Endothelial cell (in vitro differentiated cells): ENCODE data around the gene LCN9. TPM values are rescaled to one million over a fixed set of nuclear protein-coding genes. Genes with fewer than 3 reads are reported as not detected.

Experiments
- DNase-seq: peaks from one replicate; pipeline ENCODE4 v3.0.0; 2021; ENCODE audit warnings: low spot score
- H3K27ac Mint-ChIP-seq: one replicate; pipeline ENCODE4 v1.8.0; 2021; ENCODE audit warnings: mixed read lengths, inconsistent platforms; ENCODE audit not compliant: unreplicated experiment
- H3K27me3 Mint-ChIP-seq: one replicate; pipeline ENCODE4 v1.8.0; 2021; ENCODE audit warnings: mild to moderate bottlenecking, moderate library complexity, mixed read lengths, inconsistent platforms; ENCODE audit not compliant: unreplicated experiment
- H3K36me3 Mint-ChIP-seq: one replicate; pipeline ENCODE4 v1.8.0; 2021; ENCODE audit warnings: mild to moderate bottlenecking, low read depth, mixed read lengths, inconsistent platforms; ENCODE audit not compliant: unreplicated experiment
- H3K4me1 Mint-ChIP-seq: one replicate; pipeline ENCODE4 v1.8.0; 2021; ENCODE audit warnings: mild to moderate bottlenecking, mixed read lengths, inconsistent platforms; ENCODE audit not compliant: unreplicated experiment
- H3K4me3 Mint-ChIP-seq: one replicate; pipeline ENCODE4 v1.8.0; 2021; ENCODE audit warnings: mild to moderate bottlenecking, mixed read lengths, inconsistent platforms; ENCODE audit not compliant: unreplicated experiment
- H3K9me3 Mint-ChIP-seq: one replicate; pipeline ENCODE4 v1.8.0; 2021; ENCODE audit warnings: mixed read lengths, inconsistent platforms; ENCODE audit not compliant: unreplicated experiment
- total RNA-seq: library from RNA; stranded (reverse); fragmentation: NEBNext Ultra II Directional; extraction: Animal tissue kit (Norgen Biotek cat#: 25700); gene quantifications from one replicate; pipeline ENCODE4 v1.2.1, GENCODE V29; 2021; ENCODE audit not compliant: unreplicated experiment
- TF ChIP-seq, protein P1 (sequence below): fragments of 200-600 bp; sonication (generic); IDR thresholded peaks from one replicate; pipeline ENCODE4 v1.5.0; 2021; ENCODE audit warnings: antibody characterized with exemption; ENCODE audit not compliant: unreplicated experiment

LCN9 gene
- total RNA-seq, 1 donor from 2014 or later: not detected

DNA sequence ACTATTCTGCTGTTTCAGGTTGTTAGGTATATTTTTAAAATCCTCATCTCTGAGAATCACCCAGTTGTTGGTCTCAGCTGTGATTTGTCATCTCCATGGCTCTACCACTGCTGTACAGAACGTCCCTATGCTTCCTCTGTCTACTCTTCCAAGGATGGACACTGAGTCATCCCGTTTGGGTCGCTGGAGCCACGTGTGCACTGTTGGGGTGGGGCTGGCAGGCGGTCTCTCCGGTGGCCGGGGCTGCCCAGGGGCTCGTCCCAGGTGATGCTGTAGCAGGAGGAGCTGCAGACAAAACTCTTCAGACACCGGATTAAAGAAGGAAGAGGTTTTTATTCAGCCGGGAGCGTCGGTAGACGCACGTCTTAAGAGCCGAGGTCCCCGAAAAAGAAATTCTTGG is 16.9 kb downstream of the LCN9 start:
- Mint-ChIP-seq H3K27me3 (peaks cover 15% of the 10 kb centered on the region), H3K4me1 (no peaks in the 10 kb centered on the region), H3K4me3 (no peak overlapping the region), H3K9me3 (no peaks in the 10 kb centered on the region), H3K36me3 (no peaks in the 10 kb centered on the region), H3K27ac (no peak overlapping the region)
- DNase-seq: no peak
- TF ChIP-seq, protein P1, sequence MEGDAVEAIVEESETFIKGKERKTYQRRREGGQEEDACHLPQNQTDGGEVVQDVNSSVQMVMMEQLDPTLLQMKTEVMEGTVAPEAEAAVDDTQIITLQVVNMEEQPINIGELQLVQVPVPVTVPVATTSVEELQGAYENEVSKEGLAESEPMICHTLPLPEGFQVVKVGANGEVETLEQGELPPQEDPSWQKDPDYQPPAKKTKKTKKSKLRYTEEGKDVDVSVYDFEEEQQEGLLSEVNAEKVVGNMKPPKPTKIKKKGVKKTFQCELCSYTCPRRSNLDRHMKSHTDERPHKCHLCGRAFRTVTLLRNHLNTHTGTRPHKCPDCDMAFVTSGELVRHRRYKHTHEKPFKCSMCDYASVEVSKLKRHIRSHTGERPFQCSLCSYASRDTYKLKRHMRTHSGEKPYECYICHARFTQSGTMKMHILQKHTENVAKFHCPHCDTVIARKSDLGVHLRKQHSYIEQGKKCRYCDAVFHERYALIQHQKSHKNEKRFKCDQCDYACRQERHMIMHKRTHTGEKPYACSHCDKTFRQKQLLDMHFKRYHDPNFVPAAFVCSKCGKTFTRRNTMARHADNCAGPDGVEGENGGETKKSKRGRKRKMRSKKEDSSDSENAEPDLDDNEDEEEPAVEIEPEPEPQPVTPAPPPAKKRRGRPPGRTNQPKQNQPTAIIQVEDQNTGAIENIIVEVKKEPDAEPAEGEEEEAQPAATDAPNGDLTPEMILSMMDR: no peak

- no peak overlapping the region for H3K4me3 Mint-ChIP-seq
- no peaks in the 10 kb centered on the region for H3K9me3 Mint-ChIP-seq
- no peaks in the 10 kb centered on the region for H3K4me1 Mint-ChIP-seq
- no peak overlapping the region for H3K27ac Mint-ChIP-seq
- TF ChIP-seq, protein P1: no peak
- DNase-seq: no peak
- no peaks in the 10 kb centered on the region for H3K36me3 Mint-ChIP-seq
- H3K27me3 Mint-ChIP-seq: peaks cover 15% of the 10 kb centered on the region
These were observed 18.1 kb downstream of the LCN9 start for GRCh38 chr9:135681161-135681560.

- no peaks in the 10 kb centered on the region for H3K4me1 Mint-ChIP-seq
- no peaks in the 10 kb centered on the region for H3K9me3 Mint-ChIP-seq
- TF ChIP-seq, protein P1: no peak
- no peak for DNase-seq
- H3K36me3 Mint-ChIP-seq: no peaks in the 10 kb centered on the region
- no peak overlapping the region for H3K4me3 Mint-ChIP-seq
- no peak overlapping the region for H3K27ac Mint-ChIP-seq
- peaks cover 11% of the 10 kb centered on the region for H3K27me3 Mint-ChIP-seq
These were observed 20.4 kb downstream of the LCN9 start for GRCh38 chr9:135683401-135684034.

- peaks cover 9% of the 10 kb centered on the region for H3K27me3 Mint-ChIP-seq
- no peak overlapping the region for H3K27ac Mint-ChIP-seq
- no peak for DNase-seq
- no peaks in the 10 kb centered on the region for H3K4me1 Mint-ChIP-seq
- H3K9me3 Mint-ChIP-seq: no peaks in the 10 kb centered on the region
- no peak overlapping the region for H3K4me3 Mint-ChIP-seq
- no peaks in the 10 kb centered on the region for H3K36me3 Mint-ChIP-seq
- TF ChIP-seq, protein P1: no peak
These were observed 21.6 kb downstream of the LCN9 start for GRCh38 chr9:135684691-135685090.

DNA sequence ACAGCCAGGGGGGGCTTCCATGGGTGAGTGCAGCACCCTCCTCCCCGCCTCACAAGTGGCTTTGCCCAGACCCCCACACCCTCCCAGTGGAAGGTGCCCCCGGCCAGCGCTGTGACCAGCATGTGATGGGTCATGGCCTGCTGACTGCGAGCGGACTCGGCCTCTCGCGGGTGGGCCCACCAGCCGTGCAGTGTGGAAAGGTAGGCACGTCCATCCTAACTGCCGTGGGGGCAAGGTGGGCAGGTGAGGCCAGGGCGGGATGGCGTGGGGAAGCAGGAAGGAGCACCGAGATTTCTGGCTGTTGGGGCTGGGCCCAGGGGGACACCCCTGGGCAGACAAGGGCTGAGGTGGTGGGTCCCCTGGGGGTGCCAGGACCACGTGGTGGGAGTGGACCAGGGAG is 24.1 kb downstream of the LCN9 start:
- peaks cover 5% of the 10 kb centered on the region for H3K27me3 Mint-ChIP-seq
- DNase-seq: no peak
- TF ChIP-seq, protein P1: no peak
- no peak overlapping the region for H3K4me3 Mint-ChIP-seq
- no peaks in the 10 kb centered on the region for H3K36me3 Mint-ChIP-seq
- H3K9me3 Mint-ChIP-seq: no peaks in the 10 kb centered on the region
- H3K4me1 Mint-ChIP-seq: no peaks in the 10 kb centered on the region
- H3K27ac Mint-ChIP-seq: no peak overlapping the region
